GM18873 (cell line): ENCODE results near the gene PROCA1.
A peak's percentile ranks its signal among the peaks of the same experiment; 100 is the strongest.
"Not testable (repeated sequence)": the region's sequence is repeated elsewhere in the genome, so short reads cannot be mapped to it uniquely, and the experiment has no call there.

Source experiments
- ATAC-seq: cut with Tn5 transposase; IDR thresholded peaks from one replicate; pipeline ENCODE4 v1.9.1; 2021; ENCODE audit warnings: mild to moderate bottlenecking, moderate library complexity, moderate number of reproducible peaks; ENCODE audit not compliant: unreplicated experiment, low FRiP score

PROCA1 gene

DNA sequence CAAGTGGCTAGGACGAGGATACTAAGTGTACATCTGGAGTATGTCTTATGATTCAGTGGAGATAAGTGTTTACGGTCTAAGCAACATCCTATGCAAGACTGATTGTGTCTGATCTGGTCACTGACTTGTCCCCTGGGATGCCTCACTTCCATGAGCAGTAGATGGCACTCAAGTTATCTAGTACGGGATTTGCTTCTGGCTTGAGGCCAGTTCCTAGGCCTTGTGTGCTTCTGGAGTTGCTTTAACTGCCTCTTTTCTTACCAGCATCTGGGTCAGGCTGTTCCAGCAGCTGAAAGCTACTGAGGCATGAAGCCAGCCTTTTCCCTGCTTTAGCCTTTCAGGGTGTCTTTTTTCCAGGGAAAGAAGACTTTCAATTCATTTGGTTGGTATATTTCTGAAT, 26.7 kb downstream of the PROCA1 start:
- ATAC-seq = no peak

DNA sequence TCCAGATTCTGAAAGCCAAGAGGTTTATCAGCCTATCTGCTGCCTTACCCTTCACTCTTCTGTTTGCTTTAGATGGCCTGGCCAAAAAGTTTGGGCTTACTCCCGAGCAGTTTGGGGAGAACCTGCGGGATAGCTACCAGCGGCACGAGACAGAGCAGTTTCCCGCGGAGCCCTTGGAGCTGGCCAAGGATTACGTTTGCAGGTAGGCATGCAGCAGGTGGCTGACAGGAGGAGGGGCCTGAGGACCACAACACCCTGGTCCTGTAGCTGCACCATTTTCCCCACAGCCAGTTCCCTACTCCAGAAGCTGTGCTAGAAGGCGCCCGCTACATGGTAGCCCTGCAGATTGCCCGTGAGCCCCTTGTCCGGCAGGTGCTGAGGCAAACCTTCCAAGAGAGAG, 29.0 kb downstream of the PROCA1 start:
- ATAC-seq = no peak

DNA sequence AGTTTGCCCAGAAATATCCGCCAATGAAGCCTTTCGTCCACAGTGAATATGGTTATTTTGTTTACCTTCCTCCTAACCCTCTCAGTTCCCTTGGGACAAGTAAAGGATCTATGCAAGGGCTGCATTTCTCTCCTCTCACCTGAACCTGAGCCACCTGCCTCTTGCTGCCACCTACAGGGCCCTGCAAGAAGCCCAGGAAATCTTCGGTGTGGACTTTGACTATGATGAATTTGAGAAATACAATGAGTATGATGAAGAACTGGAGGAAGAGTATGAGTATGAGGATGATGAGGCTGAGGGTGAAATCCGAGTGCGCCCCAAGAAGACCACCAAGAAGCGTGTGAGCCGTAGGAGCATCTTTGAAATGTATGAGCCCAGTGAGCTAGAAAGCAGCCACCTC, 35.7 kb downstream of the PROCA1 start:
- no peak for ATAC-seq

GRCh38 chr17:28675490-28675889, 36.2 kb downstream of the PROCA1 start:
- ATAC-seq = no peak

DNA sequence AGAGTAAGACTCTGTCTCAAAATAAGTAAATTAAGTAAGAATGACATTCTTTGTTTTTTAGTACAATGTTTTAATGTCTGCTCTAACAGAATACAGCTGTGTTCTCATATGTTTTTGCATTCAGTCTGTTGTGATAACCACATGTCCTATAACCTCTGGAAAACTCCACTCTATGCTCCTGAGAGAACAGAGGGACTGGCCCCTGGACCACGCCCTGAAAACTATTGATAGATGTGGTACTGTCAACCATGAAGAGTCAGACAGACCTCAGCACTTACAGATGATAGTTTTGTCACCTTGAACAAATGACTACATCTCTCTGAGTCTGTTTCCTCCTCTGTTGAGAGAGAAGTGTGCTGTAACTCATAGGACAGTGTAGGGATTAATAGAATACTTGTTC, 41.8 kb downstream of the PROCA1 start:
- ATAC-seq = no peak

- ATAC-seq = no peak
Measured at GRCh38 chr17:28667870-28668269, 43.8 kb downstream of the PROCA1 start.

GRCh38 chr17:28665994-28666393, 45.7 kb downstream of the PROCA1 start:
- ATAC-seq = no peak

GRCh38 chr17:28663723-28664122, 48.0 kb downstream of the PROCA1 start:
- ATAC-seq = no peak

DNA sequence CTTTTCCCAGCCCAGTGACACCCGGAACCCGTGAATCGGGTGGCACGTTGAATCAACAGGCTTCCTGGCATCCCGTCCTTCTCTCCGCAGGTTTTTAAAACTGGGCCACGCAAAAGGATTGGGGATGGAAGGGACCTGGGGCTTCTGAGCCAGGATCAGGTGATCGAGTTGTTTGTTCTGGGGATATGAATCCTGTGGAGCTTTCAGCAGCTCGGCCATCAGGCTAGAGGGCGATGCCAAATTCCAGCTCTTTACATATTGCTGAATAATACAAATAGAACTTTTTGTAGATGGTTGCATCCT, 49.2 kb downstream of the PROCA1 start:
- no peak for ATAC-seq

- peak; percentile 74 for ATAC-seq
Measured at GRCh38 chr17:28661635-28662526, 49.8 kb downstream of the PROCA1 start, which contains the start of the genes SDF2 and SUPT6H. Gene SDF2, minus strand, starts transcription at chr17:28661906. Its CDS starts 30 bp downstream, at chr17:28661876. Gene SUPT6H, plus strand, starts transcription at chr17:28662205. Its CDS starts 11,197 bp downstream, at chr17:28673402.

- ATAC-seq = not testable (repeated sequence)
Measured at GRCh38 chr17:28659497-28659881, 52.2 kb downstream of the PROCA1 start.

GRCh38 chr17:28658766-28659496, 52.8 kb downstream of the PROCA1 start:
- ATAC-seq = not testable (repeated sequence)

- ATAC-seq = not testable (repeated sequence)
Measured at GRCh38 chr17:28658342-28658741, 53.3 kb downstream of the PROCA1 start.

- ATAC-seq = no peak
Measured at GRCh38 chr17:28657756-28658155, 53.9 kb downstream of the PROCA1 start.

DNA sequence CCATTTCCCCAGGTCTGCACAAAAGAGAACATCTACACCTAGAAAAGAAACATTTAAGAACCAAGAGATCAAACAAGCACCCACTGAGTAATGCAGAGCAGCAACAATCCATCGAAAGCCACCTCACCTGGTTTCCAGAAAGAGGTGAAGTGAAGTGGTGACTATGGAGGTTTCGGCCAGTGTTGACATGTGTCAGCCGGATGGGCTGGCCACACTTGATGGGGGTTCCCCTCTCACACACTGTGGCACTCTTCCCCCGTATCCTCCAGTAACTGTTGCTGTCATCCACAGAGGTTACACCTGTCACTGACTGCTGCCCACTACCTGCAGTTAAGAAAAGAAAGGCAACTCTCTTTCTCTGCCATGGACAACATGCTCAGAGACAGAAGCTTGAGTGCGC, 56.5 kb downstream of the PROCA1 start:
- no peak for ATAC-seq
